Fibroblast of the conjunctiva (primary cell): ENCODE data around the gene GABBR2.

ENCODE experiments used
- DNase-seq: peaks from one replicate; pipeline ENCODE4 v3.0.0-alpha.2; 2010; ENCODE audit warnings: low read depth

GABBR2 gene

DNA sequence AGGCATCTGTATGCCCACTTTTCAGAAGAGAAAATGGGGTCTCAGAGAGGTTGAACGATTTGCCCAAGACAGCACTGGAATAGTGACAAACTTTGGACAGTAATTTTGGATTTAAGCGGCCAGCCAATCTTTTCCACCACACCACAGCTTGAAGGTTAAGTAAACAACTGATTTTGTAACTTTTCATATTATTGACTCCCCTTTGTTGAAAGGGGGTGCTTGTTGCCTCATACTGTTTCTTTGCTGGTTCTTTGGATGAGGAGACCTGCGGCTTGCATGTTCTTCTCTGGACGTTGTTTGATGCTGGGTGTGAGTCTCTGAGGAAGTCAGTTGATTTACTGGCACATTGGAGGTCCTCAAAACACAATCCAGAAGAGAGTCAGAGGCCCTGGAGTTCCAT is 11.7 kb upstream of the GABBR2 start:
- DNase-seq, result no peak

DNA sequence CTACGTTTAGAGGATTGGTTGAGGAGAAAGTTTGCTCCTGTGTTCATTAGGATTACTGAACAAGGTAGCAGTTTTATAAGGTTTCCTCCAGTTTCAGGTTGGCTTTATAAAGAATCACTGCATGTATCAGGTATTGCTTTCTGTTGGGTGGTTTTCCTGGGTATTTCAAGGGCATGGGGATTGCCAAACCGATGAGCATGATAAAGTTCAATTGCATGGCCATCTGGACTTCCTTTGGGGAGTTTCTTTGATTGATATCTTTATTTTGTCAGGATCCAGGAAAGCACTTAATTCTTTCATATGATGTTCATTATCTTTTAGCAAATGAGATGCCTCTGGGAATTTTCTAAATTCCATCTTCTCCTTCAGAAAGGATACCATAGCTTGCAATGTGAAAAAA is 10.3 kb upstream of the GABBR2 start:
- DNase-seq, result no peak

DNA sequence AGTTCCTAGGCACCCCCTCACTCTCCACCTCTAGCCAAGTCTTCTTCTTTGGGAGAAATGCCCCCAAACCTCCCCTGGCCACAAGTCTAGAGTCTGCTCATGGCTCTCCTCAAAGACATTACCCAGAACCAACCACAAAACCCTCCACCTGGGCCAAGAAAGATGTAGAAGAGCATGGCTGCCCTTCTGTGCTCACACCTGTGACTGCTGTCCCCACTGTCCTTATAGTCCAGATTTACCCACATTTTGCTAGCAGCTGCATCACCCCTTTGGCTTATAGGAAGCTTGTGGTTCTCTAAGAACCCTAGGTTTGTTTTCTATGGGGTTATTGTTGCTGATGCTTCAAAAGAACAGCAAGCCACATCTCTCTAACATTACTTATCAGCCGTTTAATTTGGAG is 6.1 kb upstream of the GABBR2 start:
- no peak for DNase-seq

DNA sequence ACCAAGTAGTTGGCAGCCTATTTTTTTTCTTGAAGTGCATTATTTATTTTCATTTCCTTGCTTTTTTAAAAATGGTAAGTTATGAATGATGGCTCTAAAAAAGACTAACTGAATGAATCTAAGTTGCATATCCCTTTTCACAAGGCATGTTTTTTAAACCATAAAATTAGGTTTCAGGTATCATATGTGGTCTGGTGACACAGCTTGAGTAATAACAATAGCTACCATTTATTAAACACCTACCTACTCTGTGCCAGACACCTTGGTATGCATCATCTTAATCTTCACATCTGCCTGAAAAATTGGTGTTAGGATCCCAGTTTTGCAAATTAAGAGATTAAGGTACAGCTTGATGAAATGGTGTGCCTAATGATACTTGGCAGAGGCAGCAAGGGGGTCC is 4.3 kb upstream of the GABBR2 start:
- DNase-seq, result no peak

DNA sequence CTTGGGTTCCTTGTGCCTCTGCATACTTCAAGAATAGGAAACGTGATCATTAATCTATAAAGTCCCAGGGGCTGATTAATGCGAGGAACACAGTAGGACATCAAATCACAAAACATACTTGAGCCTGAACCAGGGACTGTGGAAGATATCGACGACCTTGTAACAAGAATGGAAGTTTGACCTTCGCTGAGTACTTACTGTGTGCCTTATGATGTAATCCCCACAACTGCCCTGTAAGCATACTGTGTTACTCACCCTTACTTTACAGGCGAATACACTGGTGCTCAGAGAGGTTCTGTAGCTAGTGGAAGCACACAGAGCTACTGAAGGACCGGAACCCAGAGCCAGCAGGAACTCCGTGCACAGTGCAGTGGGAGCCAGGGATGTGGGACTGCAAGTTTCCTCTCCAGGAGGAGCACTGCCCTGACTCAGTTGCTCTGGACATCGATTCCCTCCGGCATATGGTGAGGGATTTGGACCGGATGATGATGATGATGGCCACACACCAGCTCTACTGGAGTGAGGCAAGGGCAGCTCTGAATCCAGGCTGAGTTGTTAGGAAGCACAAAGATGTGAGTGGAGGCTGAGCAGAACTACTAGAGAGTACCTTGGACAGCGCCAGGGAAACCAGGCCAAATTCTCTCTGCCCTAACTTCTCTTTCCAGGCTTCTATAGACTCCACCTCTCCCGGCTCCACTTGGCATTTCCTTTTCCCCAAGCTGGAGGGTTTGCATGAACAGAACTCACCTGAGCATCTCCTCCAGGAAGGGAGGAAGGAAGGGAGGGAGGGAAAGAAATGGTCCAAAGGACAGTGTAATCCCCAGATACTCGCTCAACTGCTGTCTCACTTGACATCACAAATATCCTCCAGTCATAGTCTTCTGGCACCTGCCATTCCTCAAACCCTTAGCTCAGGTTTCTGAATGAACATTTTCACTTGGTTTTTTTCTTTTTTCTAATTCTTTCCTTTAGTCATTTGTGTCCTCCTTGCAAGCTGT is 1.5 kb upstream of the GABBR2 start:
- DNase-seq, result peak; percentile 16

DNA sequence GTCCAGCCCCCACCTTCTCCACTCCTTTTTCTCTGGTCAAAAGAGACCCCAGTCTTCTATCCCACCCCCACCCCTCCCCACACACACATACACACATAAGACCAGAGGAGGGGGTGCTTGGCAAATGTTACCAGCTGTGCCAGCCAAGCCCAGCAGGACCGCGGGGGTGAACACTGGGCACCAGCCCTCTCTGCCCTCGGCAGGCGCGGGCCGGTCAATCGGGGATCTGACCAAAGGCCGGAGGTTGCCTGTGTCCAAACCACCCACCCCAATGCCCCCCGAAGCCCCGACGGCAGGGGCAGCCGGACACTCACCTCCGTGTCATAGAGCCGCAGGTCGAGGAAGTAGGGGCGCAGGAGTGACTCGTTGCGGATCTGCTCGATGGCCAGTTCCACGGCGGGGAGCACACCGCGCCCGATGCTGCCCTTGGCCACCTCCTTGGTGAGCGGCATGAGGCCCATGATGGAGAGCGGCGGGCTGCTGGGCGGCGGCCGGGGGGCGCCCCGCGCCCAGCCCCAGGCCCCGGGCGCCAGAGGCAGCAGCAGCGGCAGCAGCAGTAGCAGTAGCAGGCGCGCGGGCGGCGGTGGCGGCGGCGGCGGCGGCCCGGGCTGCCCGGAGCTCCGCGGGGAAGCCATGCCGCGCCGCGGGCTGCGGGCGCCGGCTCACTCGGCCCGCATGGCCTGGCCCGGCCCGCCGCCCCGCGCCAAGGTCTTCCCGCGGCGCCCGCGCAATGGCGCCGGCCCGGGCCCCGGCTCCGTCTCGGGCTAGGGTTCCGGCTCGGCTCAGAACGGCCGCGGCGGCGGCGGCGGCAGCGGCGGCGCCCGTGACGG is 417 bp downstream of the GABBR2 start:
- DNase-seq, result no peak

DNA sequence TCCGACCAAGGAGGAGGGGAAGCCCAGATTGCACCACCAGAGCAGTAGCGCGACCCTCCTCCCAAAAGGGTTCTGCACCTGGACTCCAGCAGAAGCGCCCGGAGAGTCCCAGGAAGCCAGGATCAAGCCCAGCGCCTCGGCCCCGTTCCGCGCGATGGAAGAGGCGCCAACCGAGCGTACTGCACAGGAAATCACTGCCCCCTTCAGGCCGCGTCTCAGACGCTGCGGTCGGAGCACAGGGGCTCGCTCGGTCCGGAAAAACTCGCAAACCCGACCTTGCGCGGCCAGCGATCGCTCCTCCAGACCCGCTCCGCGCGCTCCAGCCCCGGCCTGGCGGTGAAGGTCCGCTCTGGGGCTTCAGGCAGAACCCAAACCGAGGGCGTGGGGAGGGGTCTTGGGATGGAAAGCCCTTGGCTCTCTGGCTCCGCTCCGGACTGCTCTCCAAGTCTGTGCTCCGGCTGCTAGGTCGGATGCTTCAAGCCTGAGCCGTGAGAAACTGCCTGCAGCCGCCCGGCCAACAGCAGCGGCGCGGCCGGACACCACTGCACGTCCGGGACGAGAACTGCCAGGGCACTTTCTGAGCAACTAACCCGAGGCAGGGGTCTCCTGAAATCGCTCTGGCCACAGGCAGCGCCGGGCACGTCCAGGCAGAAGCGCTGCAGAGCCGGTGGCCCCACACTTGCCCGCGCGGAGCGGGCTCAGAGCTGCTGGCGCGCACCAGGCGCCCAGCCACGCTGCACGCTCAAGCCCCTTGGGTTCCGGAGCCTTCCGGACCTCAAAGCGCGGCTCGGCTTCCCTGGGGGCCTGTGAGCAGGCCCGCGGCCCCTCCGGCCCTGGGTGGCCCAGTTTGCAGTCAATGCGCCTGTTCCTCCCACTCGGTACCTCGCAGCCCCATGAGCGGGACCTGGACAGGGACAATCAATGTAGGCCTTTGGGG is 1.3 kb downstream of the GABBR2 start:
- DNase-seq, result peak; percentile 35

DNA sequence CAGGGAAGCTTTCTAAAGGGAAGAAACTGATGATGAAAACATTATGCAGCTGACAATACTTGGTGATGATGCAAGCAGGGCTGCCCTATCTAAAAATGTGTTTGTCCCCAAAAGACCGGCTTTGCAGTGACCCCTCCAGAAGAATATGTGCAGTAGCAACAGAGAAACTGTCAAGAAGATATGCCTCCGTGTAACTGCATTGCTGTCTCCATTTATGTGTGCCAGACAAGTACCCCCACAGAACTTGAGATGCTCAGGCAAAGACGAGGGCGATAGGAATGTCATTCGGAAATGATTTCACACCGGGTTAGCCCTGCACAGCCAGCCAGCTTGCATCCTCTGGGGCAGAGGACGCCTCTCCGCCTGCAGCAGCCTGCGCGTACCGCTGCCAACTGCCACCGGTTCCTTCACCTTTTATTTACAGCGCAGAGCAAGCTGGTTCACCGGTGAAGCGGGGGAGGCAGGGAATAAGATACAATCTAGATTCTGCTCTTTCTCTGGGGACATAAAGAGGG is 2.0 kb downstream of the GABBR2 start:
- DNase-seq, result no peak

DNA sequence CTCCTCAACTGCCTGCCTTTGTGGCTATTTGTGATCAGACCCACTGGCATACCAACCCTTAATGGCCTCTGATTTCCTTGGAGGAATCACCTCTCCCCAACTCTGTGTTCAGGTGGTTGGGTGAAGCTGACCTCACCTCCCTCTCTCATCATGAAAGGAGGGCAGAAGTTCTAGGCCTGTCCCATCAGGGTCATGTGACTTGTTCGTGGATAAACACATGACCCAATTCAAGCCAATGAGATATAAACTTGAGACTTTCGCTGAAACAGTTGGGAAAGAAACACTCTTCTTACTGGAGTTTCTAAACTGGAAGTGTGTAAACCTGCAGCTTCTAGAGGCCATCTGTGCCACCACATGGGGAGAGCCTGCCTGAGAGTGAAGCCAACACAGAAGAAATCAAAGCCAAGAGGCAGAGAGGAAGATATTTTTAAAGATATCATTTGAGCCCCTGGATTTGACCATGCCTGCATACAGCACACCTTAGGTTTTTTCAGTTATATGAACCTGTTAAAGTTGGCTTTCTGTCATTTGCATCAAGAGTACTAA is 5.8 kb downstream of the GABBR2 start:
- DNase-seq, result no peak

DNA sequence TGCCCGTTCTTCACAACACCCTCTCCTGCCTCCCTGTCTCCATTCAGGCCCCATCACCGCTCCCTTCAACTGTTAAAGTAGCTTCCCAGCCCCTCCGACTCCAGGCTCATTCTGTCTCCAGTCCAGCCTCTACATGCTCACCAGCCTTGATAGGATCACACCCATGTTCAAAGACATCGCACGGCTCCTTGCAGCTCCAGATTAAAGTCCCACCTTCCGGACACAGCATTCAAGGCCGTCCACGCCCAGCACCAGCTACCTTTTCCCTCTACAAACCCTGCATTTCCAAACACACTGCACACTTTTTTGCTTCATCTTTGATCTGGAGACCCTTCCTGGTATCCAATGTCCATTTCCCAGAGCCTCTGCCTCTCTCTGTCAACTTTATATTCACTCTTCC is 6.4 kb downstream of the GABBR2 start:
- no peak for DNase-seq

DNA sequence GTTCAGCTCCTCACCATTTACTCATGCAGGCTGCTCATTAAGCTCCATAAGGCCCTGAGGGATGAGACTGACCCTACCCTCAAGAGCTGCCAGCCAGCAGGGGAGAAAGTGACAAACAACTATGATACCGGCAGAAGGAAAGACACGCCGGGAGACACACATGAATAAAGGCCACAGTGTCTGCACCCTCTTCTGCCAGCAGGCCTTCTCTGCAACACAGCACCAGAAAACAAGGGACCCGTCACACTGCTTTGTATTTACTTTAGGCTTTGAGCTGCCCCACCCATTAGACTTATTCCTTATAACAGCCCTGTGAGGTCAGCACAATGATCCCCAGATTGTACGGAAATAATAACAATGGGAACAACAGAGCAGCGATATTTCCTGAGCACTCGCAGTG is 7.2 kb downstream of the GABBR2 start:
- no peak for DNase-seq

DNA sequence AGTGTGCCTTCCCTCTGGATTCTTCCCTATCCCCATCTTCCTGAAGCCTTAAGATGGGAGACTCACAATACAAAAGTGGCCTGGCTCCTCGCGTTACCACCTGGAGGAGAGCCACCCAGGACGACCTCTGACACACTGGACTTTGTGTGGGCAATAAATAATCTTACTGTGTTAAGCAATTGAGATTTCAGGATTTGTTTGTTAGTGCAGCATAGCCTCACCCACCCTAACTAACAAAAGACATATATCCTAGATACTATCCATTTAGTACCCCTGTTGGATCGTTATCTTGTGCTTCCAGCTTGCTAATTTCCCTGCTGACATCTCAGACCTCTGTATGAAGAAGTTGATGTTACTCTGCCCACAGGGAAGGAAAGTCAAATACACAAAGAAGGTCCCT is 7.9 kb downstream of the GABBR2 start:
- no peak for DNase-seq

DNA sequence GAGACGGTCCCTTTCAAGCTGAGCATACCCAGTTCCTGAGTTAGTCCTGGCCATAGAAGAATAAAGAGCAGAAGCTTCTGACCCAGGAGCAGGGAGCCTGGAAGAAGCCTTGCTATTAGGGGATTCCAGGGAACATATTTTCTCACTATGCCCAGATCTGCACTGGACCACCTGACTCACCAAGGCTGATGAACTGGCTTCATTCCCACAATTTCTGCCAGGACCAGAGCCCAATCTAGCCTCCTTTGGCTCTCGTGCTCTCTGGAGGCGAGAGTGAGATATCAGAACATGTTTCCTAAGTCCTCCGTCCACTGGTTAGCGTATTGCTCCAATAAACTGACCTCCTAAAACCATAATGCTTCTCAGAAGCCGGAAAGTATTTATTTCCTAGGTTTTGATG is 9.9 kb downstream of the GABBR2 start:
- DNase-seq, result no peak

DNA sequence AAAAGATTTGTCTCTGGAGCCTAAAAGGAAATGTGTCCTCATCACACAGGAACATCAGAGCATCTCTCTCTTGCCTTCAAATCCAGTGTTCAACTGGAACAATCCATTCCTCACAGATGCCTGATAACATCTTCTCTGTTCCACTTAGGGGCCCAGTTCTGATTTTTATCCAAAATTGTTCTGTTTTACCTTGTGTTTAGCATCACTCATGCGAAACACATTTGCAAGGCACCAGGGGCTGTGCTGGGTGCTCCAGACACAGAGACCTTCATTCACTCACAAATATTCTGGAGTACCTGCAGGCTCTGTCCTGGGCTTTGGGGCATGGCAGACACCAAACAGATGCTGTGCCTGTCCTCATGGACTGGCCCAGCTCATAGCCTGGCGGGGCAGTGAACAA is 13.8 kb downstream of the GABBR2 start:
- DNase-seq, result no peak

DNA sequence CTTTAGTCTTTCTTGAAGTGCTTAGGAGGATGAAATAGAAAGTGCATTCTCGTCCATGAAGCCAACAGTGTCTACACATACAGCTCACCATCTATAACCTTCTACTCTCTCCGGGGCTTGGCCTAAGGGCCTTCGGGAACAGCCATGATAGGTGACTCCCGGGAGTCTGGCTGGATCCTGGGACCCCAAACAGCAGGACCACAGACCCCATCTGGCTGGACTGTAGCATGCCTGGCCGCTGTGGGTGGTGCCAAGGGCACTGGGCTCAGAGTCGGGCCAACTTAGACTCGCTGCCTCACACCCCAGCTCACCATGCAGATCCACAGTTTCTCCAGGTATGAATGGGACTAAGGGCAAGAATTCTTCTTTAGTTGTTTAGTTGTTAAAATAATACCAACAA is 16.3 kb downstream of the GABBR2 start:
- no peak for DNase-seq

DNA sequence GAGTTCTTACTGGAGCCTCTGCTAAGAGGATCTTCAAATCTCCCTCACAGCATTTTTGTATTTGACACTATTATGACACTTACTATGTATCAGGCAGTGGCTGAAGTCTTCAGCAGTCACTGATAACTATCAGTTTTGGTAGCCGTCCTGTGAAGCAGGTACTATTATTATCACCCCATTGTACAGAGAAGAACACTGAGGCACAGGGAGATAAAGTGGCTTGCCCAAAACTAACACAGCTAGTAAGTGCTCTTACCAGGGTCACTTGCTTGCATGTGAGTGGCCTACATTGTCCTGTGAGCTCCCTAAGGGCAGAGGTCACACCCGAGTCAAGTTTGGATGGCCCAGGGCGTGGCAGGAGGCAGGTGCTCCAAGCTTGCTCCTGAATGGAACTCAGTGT is 16.8 kb downstream of the GABBR2 start:
- DNase-seq, result no peak

DNA sequence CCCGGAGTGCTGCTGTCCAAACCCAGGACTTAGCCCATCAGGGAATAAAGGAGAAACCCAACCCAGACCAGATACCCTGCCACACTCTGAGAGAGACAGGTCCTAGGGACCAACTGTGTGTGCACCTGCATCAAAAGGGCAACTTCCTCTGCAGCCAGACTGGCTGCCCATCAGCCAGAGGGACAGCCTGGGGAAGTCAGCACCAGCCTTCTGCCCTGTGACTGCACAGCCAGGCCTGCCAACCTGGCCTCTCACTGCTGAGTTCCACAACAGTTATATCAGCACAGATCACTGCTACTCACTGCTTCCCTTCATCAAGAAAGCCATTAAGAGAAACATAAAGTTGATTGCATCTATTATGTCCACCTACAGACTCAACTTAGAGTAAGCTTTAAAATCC is 18.0 kb downstream of the GABBR2 start:
- DNase-seq, result no peak

DNA sequence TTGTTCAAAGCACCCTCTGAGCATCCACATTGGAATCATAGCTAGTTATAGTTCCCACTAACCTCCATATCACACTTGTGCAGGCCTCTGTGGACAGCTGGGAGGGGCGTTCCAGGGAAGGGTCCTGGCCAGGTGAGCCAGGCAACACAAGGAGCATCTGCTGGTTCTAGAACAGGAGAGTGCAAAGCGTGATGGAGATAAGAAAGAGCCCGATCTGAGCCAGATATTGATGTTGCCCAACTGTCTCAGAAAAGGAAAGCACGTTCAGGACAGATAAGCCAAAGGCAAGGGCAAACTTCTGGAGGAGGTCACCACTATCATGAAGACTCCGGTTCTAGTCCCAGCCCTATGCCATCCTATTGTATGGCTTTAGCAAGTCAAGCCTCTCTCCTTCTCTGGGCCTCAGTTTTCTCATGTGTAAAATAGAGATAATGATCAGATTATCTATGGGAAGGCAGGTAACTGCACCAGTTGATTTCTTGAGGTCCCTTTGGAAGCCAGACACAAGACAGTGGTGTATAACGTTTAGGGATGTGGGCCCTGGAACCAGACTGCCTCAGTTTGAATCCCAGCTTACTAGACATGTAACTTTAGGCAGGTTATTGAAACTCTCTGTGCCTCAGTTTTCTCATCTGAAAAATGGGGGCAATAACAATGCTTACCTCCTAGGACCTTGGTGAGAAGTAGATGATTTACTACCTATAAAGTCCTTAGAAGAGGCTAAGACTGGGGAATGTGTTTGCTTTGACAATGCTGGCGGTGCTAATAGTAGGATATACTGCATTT is 19.8 kb downstream of the GABBR2 start:
- DNase-seq, result no peak

DNA sequence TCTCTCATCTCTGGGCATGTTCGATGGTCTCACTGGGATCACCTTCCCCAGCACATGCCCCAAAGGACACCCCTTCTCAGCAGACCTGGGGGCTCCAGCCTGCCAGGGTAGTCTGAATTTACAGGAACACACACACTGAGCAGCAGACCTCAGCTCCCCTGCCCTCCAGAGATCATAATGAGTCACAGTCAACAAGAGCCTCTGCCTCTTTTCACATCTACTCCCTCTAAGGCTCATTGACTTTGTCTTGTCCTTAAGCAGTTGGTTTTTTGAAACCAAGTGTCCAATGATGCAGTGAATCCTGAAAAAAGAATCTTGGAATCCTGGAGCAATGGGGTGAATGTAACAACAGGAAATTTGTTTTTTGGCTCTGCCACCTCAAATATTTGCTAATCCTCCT is 20.8 kb downstream of the GABBR2 start:
- no peak for DNase-seq

DNA sequence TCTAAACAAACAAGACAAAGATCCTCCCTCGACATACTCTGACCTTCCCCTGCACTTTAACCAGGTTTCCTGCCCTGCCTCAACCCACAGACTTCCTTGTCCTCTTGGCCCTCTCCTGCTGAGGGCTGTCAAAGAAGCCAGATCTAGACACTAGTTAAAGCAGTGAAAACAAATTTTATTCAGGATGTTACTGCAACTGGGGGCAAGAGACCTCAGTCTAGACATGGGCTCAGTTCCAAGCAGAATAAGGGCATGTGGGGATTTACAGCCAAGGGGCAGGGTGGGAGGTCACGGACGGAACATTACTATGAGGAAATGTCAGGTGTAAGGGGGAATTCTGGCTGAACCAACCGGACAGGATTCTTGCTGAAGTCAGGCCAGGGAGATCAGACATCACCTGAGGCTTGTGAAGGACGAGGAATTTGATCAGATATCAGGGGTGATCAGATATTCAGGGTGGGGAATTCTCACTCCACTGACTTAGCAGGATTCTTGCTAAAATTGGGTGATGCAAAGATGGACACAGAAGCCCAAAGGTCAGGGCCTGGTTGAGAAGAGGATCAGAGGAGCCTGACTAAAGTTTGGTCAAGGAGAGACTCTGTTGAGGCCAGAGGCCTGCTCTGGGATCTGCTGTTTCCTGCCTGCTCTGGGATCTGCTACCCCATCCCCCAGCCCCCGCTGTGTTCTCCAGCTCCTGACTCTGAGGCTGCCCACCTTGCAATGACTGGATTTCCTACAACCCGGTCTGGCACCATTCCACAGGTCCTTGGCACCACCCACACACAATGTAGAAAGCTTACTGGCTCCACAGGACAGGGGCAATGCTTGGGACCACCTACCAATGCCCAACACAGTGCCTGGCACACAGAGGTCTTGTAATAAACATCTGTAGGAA is 21.5 kb downstream of the GABBR2 start:
- DNase-seq, result no peak
